GM23338 (cell line): ENCODE data around the gene LCE1B. TPM values are rescaled to one million over a fixed set of nuclear protein-coding genes. Genes with fewer than 3 reads are reported as not detected.

ENCODE experiments used
- ATAC-seq: fragments of 200-7000 bp; cut with Tn5 transposase; 3 replicates; pipeline ENCODE4 v1.9.1; 2020
- DNase-seq: peaks from one replicate; pipeline ENCODE4 v3.0.0-alpha.2; 2015; ENCODE audit warnings: low spot score
- H2AFZ ChIP-seq: fragments of 200-600 bp; sonication (generic); 2 replicates; pipeline ENCODE4 v1.8.0; 2016; ENCODE audit warnings: antibody characterized with exemption, mild to moderate bottlenecking, moderate library complexity
- H3F3A ChIP-seq: fragments of 200-600 bp; sonication (generic); replicated peaks from 2 replicates; pipeline ENCODE4 v1.8.0; 2017; ENCODE audit warnings: antibody characterized with exemption, mixed run types, low read depth
- H3K27ac ChIP-seq: fragments of 200-600 bp; sonication (generic); 2 replicates; pipeline ENCODE4 v1.6.1; 2016; ENCODE audit warnings: low read depth
- H3K27me3 ChIP-seq: fragments of 200-600 bp; sonication (generic); 2 replicates; pipeline ENCODE4 v1.8.0; 2016; ENCODE audit warnings: mild to moderate bottlenecking, mixed run types, moderate library complexity; ENCODE audit not compliant: insufficient read depth
- H3K36me3 ChIP-seq: fragments of 200-600 bp; sonication (generic); 2 replicates; pipeline ENCODE4 v1.8.0; 2016; ENCODE audit warnings: mild to moderate bottlenecking; ENCODE audit not compliant: insufficient read depth
- H3K4me1 ChIP-seq: fragments of 200-600 bp; sonication (generic); 2 replicates; pipeline ENCODE4 v1.8.0; 2016; ENCODE audit warnings: mild to moderate bottlenecking, moderate library complexity; ENCODE audit not compliant: insufficient read depth
- H3K4me2 ChIP-seq: fragments of 200-600 bp; sonication (generic); 2 replicates; pipeline ENCODE4 v1.7.1; 2017; ENCODE audit warnings: mixed run types
- H3K4me3 ChIP-seq: fragments of 200-600 bp; sonication (generic); 2 replicates; pipeline ENCODE4 v1.6.1; 2016; ENCODE audit warnings: mixed run types
- H3K79me2 ChIP-seq: fragments of 200-600 bp; sonication (generic); replicated peaks from 2 replicates; pipeline ENCODE4 v1.8.0; 2017; ENCODE audit warnings: mild to moderate bottlenecking; ENCODE audit not compliant: insufficient read depth
- H3K9me2 ChIP-seq: fragments of 200-600 bp; sonication (generic); 2 replicates; pipeline ENCODE4 v1.8.0; 2017; ENCODE audit not compliant: insufficient read depth
- H4K20me1 ChIP-seq: fragments of 200-600 bp; sonication (generic); replicated peaks from 2 replicates; pipeline ENCODE4 v1.8.0; 2017; ENCODE audit warnings: mild to moderate bottlenecking; ENCODE audit not compliant: insufficient read depth
- H3K27ac Mint-ChIP-seq: 2 replicates; pipeline ENCODE4 v1.8.0; 2020; ENCODE audit warnings: inconsistent platforms, mild to moderate bottlenecking, moderate library complexity, mixed read lengths
- H3K27me3 Mint-ChIP-seq: 3 replicates; pipeline ENCODE4 v1.8.0; 2022; ENCODE audit warnings: low read depth, mild to moderate bottlenecking, moderate library complexity, mixed read lengths, inconsistent platforms; ENCODE audit not compliant: insufficient read depth, poor library complexity
- H3K36me3 Mint-ChIP-seq: 3 replicates; pipeline ENCODE4 v1.8.0; 2021; ENCODE audit warnings: low read depth, mild to moderate bottlenecking, inconsistent platforms, moderate library complexity, mixed read lengths
- H3K4me1 Mint-ChIP-seq: 3 replicates; pipeline ENCODE4 v1.8.0; 2020; ENCODE audit warnings: mild to moderate bottlenecking, inconsistent platforms, mixed read lengths
- H3K4me3 Mint-ChIP-seq: 3 replicates; pipeline ENCODE4 v1.8.0; 2021; ENCODE audit warnings: moderate library complexity, mild to moderate bottlenecking, inconsistent platforms, mixed read lengths
- H3K9me3 Mint-ChIP-seq: 3 replicates; pipeline ENCODE4 v1.8.0; 2020; ENCODE audit warnings: moderate library complexity, mild to moderate bottlenecking, inconsistent platforms, mixed read lengths
- CREB1 ChIP-seq: fragments of 250-450 bp; sonication (Bioruptor Pico); IDR thresholded peaks from 2 replicates; pipeline ENCODE4 v1.5.0; 2020; ENCODE audit warnings: low read depth, mild to moderate bottlenecking, moderate library complexity
- ETS1 ChIP-seq: IDR thresholded peaks from 2 replicates; pipeline ENCODE4 v1.6.1; 2016; ENCODE audit warnings: antibody characterized with exemption
- EZH2 ChIP-seq: fragments of 200-600 bp; sonication (generic); IDR thresholded peaks from one replicate; pipeline ENCODE4 v1.8.0; 2017; ENCODE audit warnings: antibody characterized with exemption, mild to moderate bottlenecking, low read depth; ENCODE audit not compliant: unreplicated experiment
- EZH2phosphoT487 ChIP-seq: fragments of 200-600 bp; sonication (generic); IDR thresholded peaks from one replicate; pipeline ENCODE4 v1.8.1; 2018; ENCODE audit warnings: antibody characterized with exemption; ENCODE audit not compliant: unreplicated experiment
- JUNB ChIP-seq: IDR thresholded peaks from one replicate; pipeline ENCODE4 v1.6.1; 2016; ENCODE audit warnings: antibody characterized with exemption; ENCODE audit not compliant: unreplicated experiment
- POLR2AphosphoS5 ChIP-seq: IDR thresholded peaks from 2 replicates; pipeline ENCODE4 v1.6.1; 2016; ENCODE audit warnings: antibody characterized with exemption, low read depth
- REST ChIP-seq: IDR thresholded peaks from one replicate; pipeline ENCODE4 v1.6.1; 2018; ENCODE audit warnings: antibody characterized with exemption; ENCODE audit not compliant: unreplicated experiment
- STAT1 ChIP-seq: IDR thresholded peaks from one replicate; pipeline ENCODE4 v1.6.1; 2016; ENCODE audit warnings: antibody characterized with exemption; ENCODE audit not compliant: unreplicated experiment
- ZNF114 ChIP-seq: fragments of 250-450 bp; sonication (Bioruptor Pico); IDR thresholded peaks from 2 replicates; pipeline ENCODE4 v1.5.0; 2020; ENCODE audit warnings: mild to moderate bottlenecking, moderate library complexity
- ZNF331 ChIP-seq: fragments of 250-450 bp; sonication (Bioruptor Pico); IDR thresholded peaks from 2 replicates; pipeline ENCODE4 v1.5.0; 2020; ENCODE audit warnings: low read depth, mild to moderate bottlenecking, moderate library complexity
- ZNF462 ChIP-seq: fragments of 250-450 bp; sonication (Bioruptor Pico); IDR thresholded peaks from 2 replicates; pipeline ENCODE4 v1.5.0; 2020; ENCODE audit warnings: mild to moderate bottlenecking, moderate library complexity
- polyA plus RNA-seq: library from polyadenylated mRNA; unstranded; fragments of >200 nt; fragmentation: Nextera tagmentation; extraction: Ambion mirVana; gene quantifications from 2 replicates; pipeline ENCODE4 v1.2.1, GENCODE V29; 2016
- total RNA-seq: library from RNA; depleted of rRNA; stranded (reverse); fragments of >200 nt; shearing (Covaris generic); gene quantifications from 2 replicates; pipeline ENCODE4 v1.2.3, GENCODE V29; 2014
- TF ChIP-seq, protein P1 (sequence below), 2 experiments: fragments of 200-600 bp in 1 of 2; sonication (generic) in 1 of 2; conservative IDR thresholded peaks; 2 replicates each; pipeline versions ENCODE4 v1.5.1 to v1.6.1; 2016 to 2017; ENCODE audit warnings: antibody characterized with exemption in 2 of 2, low read depth in 2 of 2, mild to moderate bottlenecking in 2 of 2, moderate library complexity in 1 of 2

LCE1B gene
- total and polyA plus RNA-seq, 2 experiments from 2014 or later: not detected

GRCh38 chr1:152842556-152842955 lies 30.8 kb downstream of the LCE1B start, which contains the start of gene LCE6A:
TSS of gene LCE6A (plus strand) at chr1:152842856. CDS start at chr1:152843521, 665 bp downstream.
- H3K27me3 Mint-ChIP-seq: peaks cover 2% of the 10 kb centered on the region
- no peak for ATAC-seq
- no peak for DNase-seq
- Histone ChIP-seq H3F3A (no peaks in the 10 kb centered on the region), H3K27me3 (no peaks in the 10 kb centered on the region), H3K4me2 (no peak within 1 kb of the TSS), H3K36me3 (no peaks in the 10 kb centered on the region), H3K4me3 (no peak within 1 kb of the TSS), H3K4me1 (no peaks in the 10 kb centered on the region), H2AFZ (no peak within 1 kb of the TSS), H3K9me2 (no peaks in the 10 kb centered on the region), H3K79me2 (no peaks in the 10 kb centered on the region), H4K20me1 (no peaks in the 10 kb centered on the region), H3K27ac (no peak within 1 kb of the TSS)
- H3K9me3 Mint-ChIP-seq: no peaks in the 10 kb centered on the region
- H3K36me3 Mint-ChIP-seq: no peaks in the 10 kb centered on the region
- no peaks in the 10 kb centered on the region for H3K4me1 Mint-ChIP-seq
- no peak within 1 kb of the TSS for H3K4me3 Mint-ChIP-seq
- H3K27ac Mint-ChIP-seq: no peak within 1 kb of the TSS
- no peak for TF ChIP-seq ZNF462
- TF ChIP-seq, protein P1, sequence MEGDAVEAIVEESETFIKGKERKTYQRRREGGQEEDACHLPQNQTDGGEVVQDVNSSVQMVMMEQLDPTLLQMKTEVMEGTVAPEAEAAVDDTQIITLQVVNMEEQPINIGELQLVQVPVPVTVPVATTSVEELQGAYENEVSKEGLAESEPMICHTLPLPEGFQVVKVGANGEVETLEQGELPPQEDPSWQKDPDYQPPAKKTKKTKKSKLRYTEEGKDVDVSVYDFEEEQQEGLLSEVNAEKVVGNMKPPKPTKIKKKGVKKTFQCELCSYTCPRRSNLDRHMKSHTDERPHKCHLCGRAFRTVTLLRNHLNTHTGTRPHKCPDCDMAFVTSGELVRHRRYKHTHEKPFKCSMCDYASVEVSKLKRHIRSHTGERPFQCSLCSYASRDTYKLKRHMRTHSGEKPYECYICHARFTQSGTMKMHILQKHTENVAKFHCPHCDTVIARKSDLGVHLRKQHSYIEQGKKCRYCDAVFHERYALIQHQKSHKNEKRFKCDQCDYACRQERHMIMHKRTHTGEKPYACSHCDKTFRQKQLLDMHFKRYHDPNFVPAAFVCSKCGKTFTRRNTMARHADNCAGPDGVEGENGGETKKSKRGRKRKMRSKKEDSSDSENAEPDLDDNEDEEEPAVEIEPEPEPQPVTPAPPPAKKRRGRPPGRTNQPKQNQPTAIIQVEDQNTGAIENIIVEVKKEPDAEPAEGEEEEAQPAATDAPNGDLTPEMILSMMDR (conservative IDR thresholded peaks at IDR 0.05; ENCODE audit: low read depth in 2 of 2): no peak
- no peak for TF ChIP-seq ETS1
- no peak for TF ChIP-seq JUNB
- no peak for TF ChIP-seq ZNF331 (CRISPR knock-in tag)
- no peak for TF ChIP-seq REST
- TF ChIP-seq EZH2phosphoT487: no peak
- no peak for TF ChIP-seq CREB1 (CRISPR knock-in tag)
- TF ChIP-seq STAT1: no peak
- no peak for TF ChIP-seq EZH2
- TF ChIP-seq POLR2AphosphoS5: no peak
- TF ChIP-seq ZNF114 (CRISPR knock-in tag): no peak
